ENCODE results near the gene CDK6. TPM values are rescaled to one million over a fixed set of nuclear protein-coding genes. Genes with fewer than 3 reads are reported as not detected.

Gene CDK6
- polyA plus RNA-seq, 4 donors, result 39.1 to 49.3 (median 40.4) TPM

GRCh38 chr7:92830027-92830426 lies 6.3 kb downstream of the CDK6 start:
- DNase-seq (ENCODE audit: low read depth in 4 of 4, low spot score in 2 of 4), result no peak

- no peak for DNase-seq (ENCODE audit: low read depth in 4 of 4, low spot score in 2 of 4)
These were observed 8.8 kb downstream of the CDK6 start for GRCh38 chr7:92827464-92828120.

- DNase-seq (ENCODE audit: low read depth in 4 of 4, low spot score in 2 of 4), result no peak
These were observed 10.0 kb downstream of the CDK6 start for GRCh38 chr7:92826258-92826938.

- no peak for DNase-seq (ENCODE audit: low read depth in 4 of 4, low spot score in 2 of 4)
These were observed 11.4 kb downstream of the CDK6 start for GRCh38 chr7:92824901-92825480.

- no peak for DNase-seq (ENCODE audit: low read depth in 4 of 4, low spot score in 2 of 4)
These were observed 11.9 kb downstream of the CDK6 start for GRCh38 chr7:92824450-92824849.

DNA sequence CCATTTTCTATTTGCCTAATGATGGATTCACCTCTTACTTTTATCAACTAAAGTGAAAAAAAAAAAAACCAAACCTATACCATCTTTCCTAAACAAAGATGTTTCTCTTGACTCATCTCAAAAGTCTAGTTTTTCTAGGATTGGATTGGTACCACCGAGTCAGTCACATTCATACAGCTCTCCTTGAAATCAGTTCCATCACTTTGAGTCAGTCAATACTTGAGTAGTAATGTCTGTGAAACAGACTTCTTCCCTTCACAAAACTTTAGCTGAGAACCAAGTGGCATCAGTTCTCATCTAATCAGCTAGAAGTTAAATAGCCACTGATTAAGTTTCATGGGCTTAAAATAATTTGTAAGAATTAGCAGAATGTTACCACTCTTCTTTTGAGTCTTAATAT lies 13.3 kb downstream of the CDK6 start:
- DNase-seq (ENCODE audit: low read depth in 4 of 4, low spot score in 2 of 4), result no peak

DNA sequence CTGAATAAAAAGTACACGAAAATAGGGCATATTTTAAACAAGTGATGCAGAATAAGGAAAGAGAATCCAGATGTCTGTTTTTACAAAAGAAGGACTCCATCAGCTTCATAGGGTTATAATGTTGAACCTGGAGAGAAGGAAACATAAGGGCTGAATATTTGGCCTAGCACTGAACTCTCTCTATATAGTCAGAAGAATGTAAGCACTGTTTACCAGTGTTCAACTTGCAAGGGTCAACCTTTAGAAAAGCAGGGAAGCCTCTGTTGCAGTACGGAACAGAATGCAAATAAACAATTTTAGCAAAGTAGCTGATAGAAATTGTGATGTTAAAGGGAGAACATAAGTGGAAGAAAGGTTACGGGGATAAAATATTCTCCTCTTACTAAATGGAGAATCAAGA lies 16.2 kb downstream of the CDK6 start:
- DNase-seq (ENCODE audit: low read depth in 4 of 4, low spot score in 2 of 4), result no peak

- no peak for DNase-seq (ENCODE audit: low read depth in 4 of 4, low spot score in 2 of 4)
These were observed 19.0 kb downstream of the CDK6 start for GRCh38 chr7:92817398-92817797.

- no peak for DNase-seq (ENCODE audit: low read depth in 4 of 4, low spot score in 2 of 4)
These were observed 21.0 kb downstream of the CDK6 start for GRCh38 chr7:92815412-92815811.

DNA sequence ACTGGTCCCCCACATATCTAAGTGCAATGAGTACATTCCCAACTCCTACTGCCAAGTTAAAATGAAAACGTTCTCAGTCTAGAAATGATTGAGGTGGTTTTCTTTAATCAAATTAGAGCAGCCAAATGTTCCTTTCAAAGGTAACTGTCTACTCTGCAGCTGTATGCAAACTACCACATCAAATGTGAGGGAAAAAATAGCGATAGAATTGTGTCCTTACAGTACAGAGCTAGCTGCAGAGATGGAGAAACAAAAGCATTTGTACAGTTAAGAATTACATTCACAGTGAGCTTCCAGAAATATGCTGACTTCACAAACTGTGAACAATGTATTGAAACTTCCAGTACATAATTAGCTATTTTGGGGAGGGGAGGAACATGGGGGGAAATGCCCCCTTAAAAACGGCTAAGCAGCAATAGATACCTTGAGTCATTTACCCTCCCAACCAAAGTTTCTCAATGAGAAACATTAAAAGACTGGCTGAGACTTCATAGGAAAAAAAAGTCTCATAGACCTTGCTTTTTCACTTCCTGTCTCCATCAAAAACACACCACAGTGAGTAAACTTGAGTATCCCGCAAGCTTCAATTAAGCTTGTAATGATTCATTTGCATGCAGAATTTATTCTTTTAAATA lies 22.9 kb downstream of the CDK6 start:
- DNase-seq (ENCODE audit: low read depth in 4 of 4, low spot score in 2 of 4), result no peak

- no peak for DNase-seq (ENCODE audit: low read depth in 4 of 4, low spot score in 2 of 4)
These were observed 25.2 kb downstream of the CDK6 start for GRCh38 chr7:92811158-92811557.

GRCh38 chr7:92809760-92810573 lies 26.4 kb downstream of the CDK6 start:
- DNase-seq (ENCODE audit: low read depth in 4 of 4, low spot score in 2 of 4), result peak; percentile 51 to 65 (median 63)

- no peak for DNase-seq (ENCODE audit: low read depth in 4 of 4, low spot score in 2 of 4)
These were observed 27.0 kb downstream of the CDK6 start for GRCh38 chr7:92809397-92809759.

DNA sequence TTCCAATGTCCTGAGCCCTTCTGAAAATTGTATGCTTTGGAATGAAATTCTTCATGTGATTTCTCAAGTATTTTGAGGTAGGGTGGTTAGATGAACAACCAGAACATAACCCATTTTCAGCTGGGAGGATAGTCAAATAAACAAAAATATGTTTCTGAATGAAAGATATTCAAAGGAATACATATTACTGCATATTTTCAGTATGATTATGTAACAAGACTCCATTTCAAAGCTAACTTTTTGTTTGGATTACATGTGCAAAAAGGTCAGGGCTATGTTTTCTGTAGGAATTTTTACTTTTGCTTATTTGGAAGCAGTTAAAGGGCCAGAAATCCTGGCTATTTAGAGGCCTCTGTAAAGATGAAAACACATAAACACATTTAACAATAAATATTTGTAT lies 27.7 kb downstream of the CDK6 start:
- no peak for DNase-seq (ENCODE audit: low read depth in 4 of 4, low spot score in 2 of 4)

GRCh38 chr7:92808006-92808405 lies 28.4 kb downstream of the CDK6 start:
- no peak for DNase-seq (ENCODE audit: low read depth in 4 of 4, low spot score in 2 of 4)

- no peak for DNase-seq (ENCODE audit: low read depth in 4 of 4, low spot score in 2 of 4)
These were observed 29.9 kb downstream of the CDK6 start for GRCh38 chr7:92806496-92806895.

DNA sequence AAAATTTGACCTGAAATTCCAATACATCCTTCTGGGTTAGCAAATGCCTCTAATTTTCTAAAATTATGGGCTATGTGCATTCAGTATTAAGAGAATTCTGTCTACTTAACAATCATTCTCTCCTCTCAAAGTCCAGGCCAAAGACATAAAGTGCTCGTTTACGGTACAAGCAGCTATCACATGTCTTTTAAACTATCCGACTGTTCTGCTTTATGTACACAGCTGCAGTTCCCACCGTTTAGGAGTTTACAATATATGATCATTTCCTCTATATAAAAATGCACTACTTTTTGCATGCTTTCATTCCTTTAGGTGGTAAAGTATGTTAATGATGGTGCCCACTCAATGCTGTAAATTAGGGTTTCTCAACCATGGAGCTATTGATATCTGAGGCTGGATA lies 34.0 kb downstream of the CDK6 start:
- no peak for DNase-seq (ENCODE audit: low read depth in 4 of 4, low spot score in 2 of 4)

GRCh38 chr7:92799446-92800211 lies 36.7 kb downstream of the CDK6 start:
- no peak for DNase-seq (ENCODE audit: low read depth in 4 of 4, low spot score in 2 of 4)

GRCh38 chr7:92798517-92799249 lies 37.7 kb downstream of the CDK6 start:
- DNase-seq (ENCODE audit: low read depth in 4 of 4, low spot score in 2 of 4), result no peak

All from left renal cortex interstitium (tissue), 4 donors.